Spleen (tissue), 7 donors: ENCODE data around the gene DPAGT1.

Source experiments
- POLR2AphosphoS5 ChIP-seq, 3 donors: sonication (generic); formaldehyde crosslinking; IDR thresholded peaks; one replicate each; pipeline ENCODE4 v1.5.1; 2017; ENCODE audit warnings: antibody characterized with exemption in 3 of 3
- TF ChIP-seq, protein P1 (sequence below), 11 experiments: fragments of 200-600 bp in 7 of 11; fragments of 450-650 bp in 4 of 11; sonication (generic) in 4 of 11; IDR thresholded peaks in 8 of 11; conservative IDR thresholded peaks in 3 of 11; 1 replicate in 7 of 11; 2 replicates in 4 of 11; pipeline versions ENCODE4 v1.4.0 to v1.8.0; 2016 to 2021; ENCODE audit warnings: antibody characterized with exemption in 11 of 11, inconsistent platforms in 4 of 11, mild to moderate bottlenecking in 1 of 11
- donor health status: DM: no; HTN: no; CAD: no; lungs with moderate emphysema.
- donor health status: DM: no; HTN: no; CAD: no.
- donor health status: DM: no; HTN: no; CAD: no.

DNA sequence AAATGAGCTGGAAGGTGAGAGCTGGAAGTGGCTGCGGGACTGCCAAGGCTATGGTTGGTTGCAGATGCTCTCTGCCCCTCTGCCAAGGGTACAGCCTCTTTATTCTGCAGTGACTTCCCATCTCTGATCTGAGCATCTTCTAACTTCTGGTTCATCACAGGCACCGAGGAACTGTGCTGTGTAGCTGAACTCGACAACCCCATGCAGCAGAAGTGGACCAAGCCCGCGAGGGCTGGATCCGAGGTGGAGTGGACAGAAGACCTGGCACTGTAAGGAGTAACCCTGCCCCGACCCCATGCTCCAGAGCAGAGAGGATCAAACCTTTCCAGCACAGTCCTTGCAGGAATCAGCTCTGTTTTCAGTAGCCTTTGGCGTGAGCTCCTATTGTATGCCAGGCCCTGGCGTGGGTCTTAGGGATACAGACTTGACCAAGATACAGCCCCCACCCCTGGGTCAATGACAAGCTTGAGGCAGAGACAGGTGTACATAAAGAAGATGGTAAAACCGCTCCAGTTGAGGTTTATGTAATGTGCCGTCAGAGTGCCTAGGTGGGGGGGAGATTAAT lies 9.8 kb upstream of the DPAGT1 start:
- TF ChIP-seq POLR2AphosphoS5 (IDR thresholded peaks at IDR 0.05) = no peak
- TF ChIP-seq, protein P1, sequence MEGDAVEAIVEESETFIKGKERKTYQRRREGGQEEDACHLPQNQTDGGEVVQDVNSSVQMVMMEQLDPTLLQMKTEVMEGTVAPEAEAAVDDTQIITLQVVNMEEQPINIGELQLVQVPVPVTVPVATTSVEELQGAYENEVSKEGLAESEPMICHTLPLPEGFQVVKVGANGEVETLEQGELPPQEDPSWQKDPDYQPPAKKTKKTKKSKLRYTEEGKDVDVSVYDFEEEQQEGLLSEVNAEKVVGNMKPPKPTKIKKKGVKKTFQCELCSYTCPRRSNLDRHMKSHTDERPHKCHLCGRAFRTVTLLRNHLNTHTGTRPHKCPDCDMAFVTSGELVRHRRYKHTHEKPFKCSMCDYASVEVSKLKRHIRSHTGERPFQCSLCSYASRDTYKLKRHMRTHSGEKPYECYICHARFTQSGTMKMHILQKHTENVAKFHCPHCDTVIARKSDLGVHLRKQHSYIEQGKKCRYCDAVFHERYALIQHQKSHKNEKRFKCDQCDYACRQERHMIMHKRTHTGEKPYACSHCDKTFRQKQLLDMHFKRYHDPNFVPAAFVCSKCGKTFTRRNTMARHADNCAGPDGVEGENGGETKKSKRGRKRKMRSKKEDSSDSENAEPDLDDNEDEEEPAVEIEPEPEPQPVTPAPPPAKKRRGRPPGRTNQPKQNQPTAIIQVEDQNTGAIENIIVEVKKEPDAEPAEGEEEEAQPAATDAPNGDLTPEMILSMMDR (IDR thresholded peaks at IDR 0.05 in 8 of 11, conservative IDR thresholded peaks at IDR 0.05 in 3 of 11) = no peak
